HG03039 (cell line): ENCODE results near the gene KIAA1549.
"Not testable (repeated sequence)": the region's sequence is repeated elsewhere in the genome, so short reads cannot be mapped to it uniquely, and the experiment has no call there.

Experiments
- ATAC-seq: cut with Tn5 transposase; IDR thresholded peaks from one replicate; pipeline ENCODE4 v1.9.1; 2021; ENCODE audit warnings: mild to moderate bottlenecking, moderate library complexity; ENCODE audit not compliant: unreplicated experiment

The KIAA1549 gene

GRCh38 chr7:138821912-138822311 is 159.3 kb downstream of the KIAA1549 start:
- ATAC-seq, result no peak

- no peak for ATAC-seq
Observed at GRCh38 chr7:138819625-138820024, 161.6 kb downstream of the KIAA1549 start.

DNA sequence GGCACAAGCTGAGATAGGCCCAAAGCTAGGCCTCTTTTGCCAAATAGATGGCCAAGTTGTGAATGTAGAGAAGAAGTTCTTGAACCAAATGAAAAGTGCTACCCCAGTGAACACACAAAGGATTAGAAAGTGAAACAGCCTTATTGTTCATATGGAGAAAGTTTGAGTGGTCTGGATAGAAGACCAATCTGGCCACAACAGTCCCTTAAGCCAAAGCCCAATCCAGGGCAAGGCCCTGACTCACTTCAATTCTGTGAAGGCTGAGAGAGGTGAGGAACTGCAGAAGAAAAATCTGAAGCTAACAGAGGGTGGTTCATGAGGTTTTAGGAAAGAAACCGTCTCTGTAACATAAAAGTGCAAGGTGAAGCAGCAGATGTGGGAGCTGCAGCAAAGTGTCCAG is 164.5 kb downstream of the KIAA1549 start:
- ATAC-seq, result no peak

GRCh38 chr7:138814816-138815332 is 166.3 kb downstream of the KIAA1549 start:
- ATAC-seq, result no peak

- ATAC-seq, result no peak
Observed at GRCh38 chr7:138813945-138814344, 167.2 kb downstream of the KIAA1549 start.

- not testable (repeated sequence) for ATAC-seq
Observed at GRCh38 chr7:138811327-138811726, 169.9 kb downstream of the KIAA1549 start.

DNA sequence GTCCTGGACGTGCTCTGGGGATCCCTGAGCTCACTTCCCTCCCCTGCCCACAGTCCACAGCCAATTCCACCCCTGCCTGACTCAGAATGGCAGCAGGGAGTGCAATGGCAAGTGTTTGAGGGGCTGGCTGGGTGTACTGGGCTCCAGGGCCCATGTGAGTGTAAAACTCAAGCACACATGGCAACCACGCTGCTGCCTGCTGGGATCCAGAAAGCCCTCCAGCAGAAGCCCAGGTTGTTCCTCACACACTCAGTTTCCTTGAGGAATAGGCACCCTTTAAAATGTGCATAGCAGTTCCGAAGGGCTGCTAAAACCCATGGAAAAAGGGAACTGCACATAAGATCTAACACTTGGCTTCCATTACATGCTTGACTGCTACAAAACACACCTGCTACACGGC is 171.8 kb downstream of the KIAA1549 start:
- ATAC-seq, result no peak

DNA sequence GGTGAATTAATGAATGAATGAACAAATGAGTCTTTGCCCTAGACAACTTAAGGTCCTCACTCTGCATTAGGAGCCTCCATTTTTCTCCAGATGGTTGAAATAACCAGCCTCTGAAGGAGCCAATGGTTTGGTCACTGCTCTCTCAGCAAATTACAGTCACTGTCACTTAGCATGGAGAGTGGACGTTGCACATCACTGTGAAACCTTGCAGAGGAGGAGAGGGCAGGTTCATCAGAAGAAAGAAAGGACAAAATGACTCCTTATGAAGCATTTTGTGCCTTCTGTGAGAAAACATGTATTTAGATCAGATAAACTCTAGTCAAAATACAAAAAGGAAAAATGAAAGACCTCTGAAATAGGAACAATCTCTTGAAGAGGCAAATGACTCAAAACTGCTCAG is 176.6 kb downstream of the KIAA1549 start:
- no peak for ATAC-seq

GRCh38 chr7:138802706-138803105 is 178.5 kb downstream of the KIAA1549 start:
- ATAC-seq, result no peak

GRCh38 chr7:138801256-138801655 is 179.9 kb downstream of the KIAA1549 start:
- no peak for ATAC-seq

- no peak for ATAC-seq
Observed at GRCh38 chr7:138799336-138800000, 181.7 kb downstream of the KIAA1549 start.

DNA sequence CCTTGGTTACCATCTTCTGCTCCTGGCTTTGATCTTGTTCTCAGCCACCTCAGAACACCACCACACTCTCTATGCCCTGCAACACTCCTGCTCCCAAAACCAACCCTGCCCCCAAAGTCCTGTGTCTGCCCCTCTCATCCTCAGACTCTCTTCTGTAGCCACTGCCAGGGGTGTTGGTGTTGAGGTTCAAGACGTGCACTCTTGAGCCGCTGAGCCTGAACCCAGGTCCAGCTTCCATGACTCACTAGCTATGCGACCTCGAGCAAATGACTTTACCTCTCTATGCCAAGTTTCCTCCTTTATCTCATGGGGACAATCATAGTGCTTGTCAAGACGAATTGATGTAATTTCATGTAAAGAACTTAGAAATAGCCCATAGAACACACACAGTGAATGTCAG is 182.4 kb downstream of the KIAA1549 start:
- no peak for ATAC-seq

- no peak for ATAC-seq
Observed at GRCh38 chr7:138797715-138798320, 183.4 kb downstream of the KIAA1549 start, which contains the start of the genes ATP6V0A4 and TMEM213. Gene ATP6V0A4 (minus strand): TSS chr7:138798196. CDS start chr7:138771247, 26,949 bp downstream. Gene TMEM213 (plus strand): TSS chr7:138797994. CDS start chr7:138798105, 111 bp downstream.

GRCh38 chr7:138797046-138797445 is 184.1 kb downstream of the KIAA1549 start:
- not testable (repeated sequence) for ATAC-seq

GRCh38 chr7:138796038-138796615 is 185.1 kb downstream of the KIAA1549 start:
- no peak for ATAC-seq

DNA sequence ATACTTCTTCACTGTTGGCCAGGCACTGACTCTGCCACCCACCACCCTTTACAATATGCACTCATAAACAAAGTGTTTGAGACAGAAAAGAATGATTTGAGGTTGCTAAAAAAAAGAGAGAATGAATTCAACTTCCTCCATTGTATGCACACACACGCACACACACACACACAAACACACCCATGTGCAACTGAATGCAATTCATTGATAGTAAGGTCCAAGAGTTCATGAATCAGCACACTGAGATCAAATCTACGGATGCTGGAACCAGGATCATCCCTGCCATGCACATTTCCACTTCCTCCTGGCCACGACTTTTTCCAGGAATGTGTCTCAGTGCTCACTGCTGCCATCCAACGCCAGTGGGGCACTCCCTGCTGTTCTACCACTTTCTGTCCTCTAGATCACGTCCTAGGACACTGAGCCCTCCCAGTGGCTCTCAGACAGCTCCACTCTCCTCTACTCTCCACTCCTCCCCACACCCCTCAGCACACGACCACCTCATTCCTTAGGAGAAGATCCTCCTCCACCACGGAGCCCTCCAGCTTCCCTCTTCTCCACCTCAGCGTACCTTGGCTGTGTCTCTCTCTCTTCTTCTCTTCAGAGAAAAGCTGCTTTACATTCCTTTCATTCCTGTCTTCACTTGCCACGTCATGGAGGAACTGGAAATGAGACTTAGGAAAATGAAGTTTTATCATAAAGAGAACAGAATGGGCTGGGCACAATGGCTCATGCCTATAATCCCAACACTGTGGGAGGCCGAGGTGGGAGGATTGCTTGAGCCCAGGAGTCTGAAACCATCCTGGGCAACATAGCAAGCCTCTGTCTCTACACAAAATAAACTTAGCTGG is 195.4 kb downstream of the KIAA1549 start:
- no peak for ATAC-seq

DNA sequence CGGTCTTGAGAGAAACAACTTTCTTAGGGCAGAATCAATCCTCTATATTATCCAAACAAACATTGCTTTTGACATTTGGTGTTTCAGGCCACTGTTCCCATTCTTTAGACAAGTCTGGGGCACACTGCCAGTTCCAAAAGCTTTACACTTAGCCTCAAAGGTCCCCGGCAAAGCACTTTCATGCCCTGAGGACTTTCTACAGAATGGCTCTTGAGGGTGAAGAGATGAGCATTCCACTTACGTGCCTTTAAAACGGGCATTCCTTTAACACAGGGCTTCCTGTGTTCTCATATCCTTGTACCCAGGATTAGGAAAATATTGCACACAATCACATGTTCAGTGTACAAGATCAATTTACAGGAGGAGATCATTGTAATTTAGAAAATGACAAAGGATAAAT is 196.5 kb downstream of the KIAA1549 start:
- ATAC-seq, result no peak
